IPS-NIHi11 (cell line): Measurements from ENCODE around the gene PLCB3.
"Not testable (repeated sequence)": the region's sequence is repeated elsewhere in the genome, so short reads cannot be mapped to it uniquely, and the experiment has no call there.

Experiments
- DNase-seq: peaks from one replicate; pipeline ENCODE4 v3.0.0; 2012; ENCODE audit warnings: mixed read lengths, low spot score

Gene PLCB3

GRCh38 chr11:64305075-64305690 lies 53.9 kb downstream of the PLCB3 start, which contains the start of gene ESRRA:
ESRRA (plus strand) TSS chr11:64305524; CDS start chr11:64307180, 1,656 bp downstream.
- peak; percentile 93 for DNase-seq

- peak; percentile 58 for DNase-seq
These were observed 54.6 kb downstream of the PLCB3 start for GRCh38 chr11:64305691-64306562.

GRCh38 chr11:64306563-64306875 lies 55.2 kb downstream of the PLCB3 start:
- no peak for DNase-seq

GRCh38 chr11:64306876-64307622 lies 55.7 kb downstream of the PLCB3 start:
- no peak for DNase-seq

GRCh38 chr11:64307795-64308194 lies 56.5 kb downstream of the PLCB3 start:
- not testable (repeated sequence) for DNase-seq

GRCh38 chr11:64312947-64313346 lies 61.6 kb downstream of the PLCB3 start:
- no peak for DNase-seq

- no peak for DNase-seq
These were observed 62.3 kb downstream of the PLCB3 start for GRCh38 chr11:64313491-64314145.

- DNase-seq = no peak
These were observed 62.9 kb downstream of the PLCB3 start for GRCh38 chr11:64314146-64314804.

- DNase-seq = no peak
These were observed 63.7 kb downstream of the PLCB3 start for GRCh38 chr11:64314805-64315561.

- not testable (repeated sequence) for DNase-seq
These were observed 64.6 kb downstream of the PLCB3 start for GRCh38 chr11:64315667-64316526.

GRCh38 chr11:64316672-64317324 lies 65.5 kb downstream of the PLCB3 start:
- DNase-seq = no peak

GRCh38 chr11:64317325-64317960 lies 66.1 kb downstream of the PLCB3 start, which contains the start of gene TRMT112:
TRMT112 (minus strand) TSS chr11:64317559; CDS start chr11:64317526, 33 bp downstream.
- DNase-seq = peak; percentile 87

GRCh38 chr11:64317961-64318765 lies 66.8 kb downstream of the PLCB3 start, which contains the start of gene PRDX5:
PRDX5 (plus strand) TSS chr11:64318121; CDS start chr11:64318216, 95 bp downstream.
- DNase-seq = peak; percentile 94
